Stimulated activated CD4-positive, alpha-beta T cell treated with anti-CD3 and anti-CD28 coated beads, Interleukin-4, amount 100 ng/mL, for 1 hour (primary cell): Measurements from ENCODE around the gene POTEF.
"Not testable (repeated sequence)": the region's sequence is repeated elsewhere in the genome, so short reads cannot be mapped to it uniquely, and the experiment has no call there.

Experiments
- DNase-seq: peaks from one replicate; pipeline ENCODE4 v3.0.0-alpha.2; 2020

Gene POTEF

DNA sequence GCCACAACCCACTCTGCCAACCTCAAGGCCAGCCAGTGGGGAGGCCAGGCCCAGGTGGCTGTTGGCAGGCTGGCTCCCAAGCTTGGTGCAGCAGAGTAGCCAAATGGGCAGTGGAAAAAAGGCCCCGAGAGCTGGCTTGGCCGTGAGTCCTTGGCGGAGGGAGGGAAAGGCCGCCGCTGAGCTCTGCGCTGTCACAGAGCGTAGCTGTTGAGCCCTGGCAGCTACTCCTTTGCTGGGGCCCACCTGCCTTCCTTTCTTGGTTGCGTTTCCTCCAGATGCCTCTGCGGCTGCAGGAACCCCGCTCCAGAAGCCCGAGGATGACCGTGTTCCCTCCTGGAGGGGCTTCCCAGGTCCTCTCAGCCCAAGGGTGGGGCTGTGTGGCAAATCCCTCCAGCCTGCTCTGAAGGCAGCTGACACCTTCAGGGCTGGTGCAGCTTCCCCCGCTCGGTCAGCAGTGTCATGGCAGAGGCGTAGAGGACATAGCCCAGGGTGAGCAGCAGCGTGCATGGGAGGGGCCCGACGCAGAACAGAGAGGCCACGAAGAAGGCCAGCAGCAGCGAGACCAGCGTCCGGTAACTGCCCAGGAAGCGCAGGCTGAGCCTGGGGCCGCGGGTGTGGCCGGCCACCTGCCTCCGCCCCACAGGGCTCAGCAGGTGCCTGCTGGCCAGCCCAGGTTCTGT is 23.3 kb upstream of the POTEF start:
- DNase-seq, result not testable (repeated sequence)

DNA sequence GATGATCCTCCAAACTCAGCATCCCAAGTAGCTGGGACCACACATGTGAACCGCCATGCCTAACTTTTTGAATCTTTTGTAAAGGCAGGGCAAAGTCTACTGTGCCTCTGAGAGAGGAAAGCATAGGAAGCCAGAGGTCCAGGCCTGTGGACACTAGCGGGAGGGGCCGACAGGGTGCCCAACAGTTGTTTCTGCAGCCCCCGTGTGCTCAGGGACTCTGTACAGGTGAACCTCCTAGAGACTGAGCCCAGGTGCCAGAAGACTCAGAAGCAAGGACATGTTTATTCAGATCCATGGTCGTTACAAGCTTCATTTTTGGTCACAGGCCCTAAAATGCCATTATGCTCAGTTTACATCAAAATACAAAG is 22.1 kb upstream of the POTEF start:
- not testable (repeated sequence) for DNase-seq

DNA sequence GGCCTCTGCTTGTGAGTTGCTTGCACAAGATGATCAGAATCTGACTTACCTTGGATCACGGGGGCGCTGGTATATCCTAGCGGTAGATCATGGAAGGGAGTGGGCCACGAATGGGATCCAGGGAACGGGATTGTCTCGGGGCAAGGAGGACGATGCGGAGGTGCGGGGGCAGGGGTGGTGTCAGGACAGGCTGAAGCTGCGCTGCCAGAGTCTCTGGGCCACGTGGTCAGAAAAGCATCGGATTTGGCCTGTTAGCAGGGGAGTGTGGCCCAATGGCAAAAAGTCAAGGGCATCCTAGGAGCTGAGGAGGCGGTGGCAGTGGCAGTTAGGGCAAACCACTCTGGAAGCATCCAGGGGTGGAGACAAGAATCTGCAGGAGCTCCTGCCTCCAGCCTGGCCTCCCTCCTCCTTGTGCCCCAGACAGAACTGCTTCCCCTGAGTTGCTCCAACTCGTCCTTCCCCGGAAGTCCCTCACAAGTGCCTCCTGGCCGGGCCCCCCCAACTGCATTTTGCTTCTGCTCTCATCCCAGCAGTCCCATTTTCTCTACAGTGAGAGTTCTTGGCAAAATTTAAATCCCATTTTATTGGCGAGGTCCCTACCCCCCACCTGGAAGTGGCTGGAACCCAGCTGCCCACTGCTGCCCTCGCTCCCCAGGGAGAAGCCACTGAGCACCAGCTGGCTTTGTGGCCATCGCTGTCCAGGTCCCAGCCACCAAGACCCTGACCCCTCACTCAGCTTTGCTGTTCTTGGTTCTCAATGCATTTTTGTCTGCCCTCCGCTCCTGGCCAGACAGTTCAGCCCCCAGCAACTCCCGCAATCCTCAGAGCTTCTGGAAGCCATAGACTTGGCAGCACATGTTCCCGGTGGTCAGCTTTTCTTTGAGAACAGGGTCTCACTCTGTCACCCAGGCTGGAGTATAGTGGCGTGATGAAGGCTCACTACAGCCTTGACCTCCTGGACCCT is 21.4 kb upstream of the POTEF start:
- no peak for DNase-seq

DNA sequence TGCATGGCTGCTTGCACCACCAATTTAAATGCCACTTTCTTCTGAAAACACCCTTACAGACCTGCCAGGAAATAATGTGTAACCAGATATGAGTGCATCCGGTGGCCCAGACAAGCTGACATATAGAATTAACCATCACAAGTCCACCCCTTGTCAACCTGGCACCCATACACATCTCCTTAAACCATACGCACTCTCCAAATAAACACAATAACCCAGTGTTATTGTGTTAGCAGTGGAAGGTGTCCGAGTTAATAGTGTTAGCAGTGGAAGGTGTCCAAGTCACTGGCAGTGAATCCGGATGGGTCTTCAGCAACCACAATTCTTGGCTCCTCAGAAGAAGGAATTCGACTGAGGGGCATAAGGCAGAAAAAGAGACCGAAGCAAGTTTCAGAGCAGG is 19.5 kb upstream of the POTEF start:
- not testable (repeated sequence) for DNase-seq

- DNase-seq, result peak; percentile 51
These were observed 16.0 kb upstream of the POTEF start, which contains the start of gene CCDC74B for GRCh38 chr2:130145006-130145414. CCDC74B (minus strand) TSS chr2:130145112; CDS start chr2:130144996, 116 bp downstream.

GRCh38 chr2:130143266-130144039 is 14.4 kb upstream of the POTEF start:
- not testable (repeated sequence) for DNase-seq

DNA sequence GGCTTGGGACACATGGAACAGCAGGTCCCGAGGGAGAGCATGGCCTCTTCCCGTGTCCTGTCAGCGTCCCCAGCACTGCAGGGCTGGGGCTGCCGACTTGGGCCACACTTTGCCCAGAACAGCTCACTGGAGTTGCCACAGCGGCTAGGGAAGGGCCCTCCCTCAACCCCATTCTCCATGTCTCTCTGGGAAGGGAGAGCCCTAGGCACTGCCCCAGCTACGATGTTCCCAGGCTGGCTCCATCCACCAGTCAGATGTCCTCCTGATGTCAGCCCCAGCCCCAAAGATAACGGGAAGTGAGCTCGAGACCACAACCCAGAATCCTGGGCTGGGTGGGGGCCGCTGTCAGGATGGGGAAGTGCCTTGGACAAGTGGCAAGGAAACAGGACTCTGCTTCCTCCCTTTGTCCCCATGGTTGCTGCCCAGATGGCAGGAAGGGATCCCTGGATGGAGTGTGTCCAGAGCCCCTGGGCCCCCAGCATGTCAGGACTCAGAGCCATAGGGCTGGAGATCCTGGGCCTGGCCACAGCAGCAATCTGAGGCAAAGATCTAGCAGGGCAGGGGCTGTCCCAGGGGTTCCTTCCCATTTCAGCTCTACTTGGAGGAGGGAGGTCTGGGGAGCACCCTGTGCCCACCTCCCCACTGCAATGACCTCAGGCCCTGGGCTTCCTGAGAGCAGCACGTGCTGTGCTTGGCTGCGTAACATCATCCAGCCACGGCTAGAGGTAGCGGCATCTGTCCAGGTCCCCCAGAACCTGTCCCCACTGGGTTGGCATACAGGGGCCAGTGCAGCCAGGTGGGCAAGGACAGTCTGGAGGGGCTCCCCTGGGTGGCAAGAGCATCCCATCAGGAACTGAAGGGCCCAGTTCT is 13.6 kb upstream of the POTEF start:
- DNase-seq, result not testable (repeated sequence)

- DNase-seq, result not testable (repeated sequence)
These were observed 12.8 kb upstream of the POTEF start for GRCh38 chr2:130141645-130142370.

DNA sequence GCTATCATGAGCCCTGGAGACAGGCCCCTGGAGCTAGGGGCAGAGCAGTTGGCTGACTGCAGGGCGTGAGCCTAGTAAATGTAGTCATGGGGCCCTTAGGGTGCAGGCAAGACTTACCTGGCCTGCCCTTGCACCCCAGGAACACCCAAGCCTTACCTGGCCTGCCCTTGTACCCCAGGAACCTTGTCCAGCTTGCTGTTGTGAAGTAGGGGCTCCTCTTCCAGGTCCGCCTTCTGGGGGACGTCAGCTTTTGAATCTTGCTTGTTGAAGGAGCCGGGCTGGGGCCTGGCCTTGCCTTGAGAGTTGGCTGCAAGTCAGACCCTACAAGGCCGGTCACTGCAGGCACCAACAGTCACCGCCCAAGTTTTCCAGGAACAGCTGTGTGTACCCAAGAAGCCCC is 12.0 kb upstream of the POTEF start:
- not testable (repeated sequence) for DNase-seq

DNA sequence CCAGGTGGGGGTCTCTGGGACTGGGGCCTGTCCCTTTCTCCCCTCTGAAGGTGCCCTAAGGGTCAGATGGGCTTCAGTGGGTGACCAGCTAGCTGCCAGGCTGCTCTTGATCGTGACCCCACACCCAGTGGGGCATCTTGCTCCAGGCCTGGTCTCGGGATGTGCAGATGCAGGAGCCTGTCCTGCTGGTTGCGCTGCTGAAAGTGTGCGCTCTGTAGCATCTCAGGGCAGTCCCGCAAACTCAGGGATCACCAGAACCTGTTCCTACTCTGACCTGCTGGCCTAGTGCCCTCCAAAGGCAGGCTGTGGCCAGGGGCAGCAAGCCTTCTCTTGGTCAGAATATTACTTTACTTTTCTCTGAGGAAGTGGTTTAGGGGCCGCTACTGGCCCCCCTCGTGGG is 11.5 kb upstream of the POTEF start:
- not testable (repeated sequence) for DNase-seq

GRCh38 chr2:130139331-130140280 is 10.6 kb upstream of the POTEF start:
- not testable (repeated sequence) for DNase-seq

DNA sequence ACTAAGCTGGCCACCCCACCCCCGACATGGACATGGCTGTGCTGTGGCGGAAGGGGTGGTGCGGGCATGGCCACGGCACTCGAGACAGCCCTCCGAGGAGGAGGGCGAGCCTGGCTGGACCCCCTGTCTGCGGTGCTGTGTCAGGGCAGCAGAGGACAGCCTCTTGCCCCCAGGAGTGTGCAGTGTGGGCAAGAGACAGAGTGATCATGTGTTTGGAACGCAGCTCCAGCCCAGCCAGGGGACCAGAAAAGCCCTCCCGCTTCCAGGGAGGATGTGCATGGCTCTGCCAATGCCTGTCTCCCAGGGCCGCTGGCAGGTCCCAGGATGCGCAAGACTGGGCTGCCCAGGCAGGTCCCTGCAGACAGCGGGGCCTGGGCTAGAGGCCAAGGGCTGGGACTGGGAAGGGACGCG is 9.8 kb upstream of the POTEF start:
- DNase-seq, result not testable (repeated sequence)

- DNase-seq, result not testable (repeated sequence)
These were observed 9.3 kb upstream of the POTEF start for GRCh38 chr2:130138326-130138725.

- not testable (repeated sequence) for DNase-seq
These were observed 8.1 kb upstream of the POTEF start for GRCh38 chr2:130137118-130137517.

GRCh38 chr2:130136546-130136945 is 7.5 kb upstream of the POTEF start:
- DNase-seq, result not testable (repeated sequence)

DNA sequence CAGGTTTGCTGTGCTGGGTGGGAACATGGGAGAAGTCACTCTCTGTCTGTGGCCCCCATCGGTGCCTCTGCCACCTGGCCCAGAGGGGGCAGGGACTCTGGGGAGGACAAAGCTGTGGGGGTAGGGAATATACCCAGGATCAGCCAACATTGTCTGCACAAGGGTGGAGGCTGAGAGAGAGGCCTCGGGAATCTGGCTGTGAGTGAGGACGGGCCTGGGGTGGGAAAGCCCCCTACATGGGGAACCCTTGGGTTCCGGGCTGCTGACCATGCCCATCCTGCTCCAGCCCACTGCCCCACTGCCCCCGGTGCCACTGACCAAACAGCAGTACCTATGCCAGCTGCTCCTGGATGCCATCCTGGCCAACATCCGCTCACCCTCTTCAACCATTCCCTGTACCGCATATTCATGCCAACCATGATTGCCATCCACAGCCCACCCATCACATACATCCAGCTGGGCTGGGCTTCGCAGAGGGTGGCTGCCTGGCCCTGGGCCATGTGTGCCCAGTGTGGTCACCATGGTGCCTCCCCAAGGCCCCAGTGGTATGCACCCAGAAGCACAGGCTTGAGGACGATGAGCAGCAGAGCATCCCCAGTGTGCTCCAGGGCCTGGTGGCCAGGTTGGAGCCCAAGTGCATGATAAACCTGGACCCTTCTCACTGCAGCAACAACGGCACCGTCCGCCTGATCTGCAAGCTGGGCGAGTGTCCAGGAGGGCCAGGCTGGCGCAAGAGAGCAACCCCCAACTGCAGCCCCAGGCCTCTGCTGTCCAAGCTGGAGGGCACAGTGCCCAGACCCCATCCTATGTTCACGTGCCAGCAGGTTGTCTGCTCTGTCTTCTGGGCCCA is 6.9 kb upstream of the POTEF start:
- DNase-seq, result no peak

DNA sequence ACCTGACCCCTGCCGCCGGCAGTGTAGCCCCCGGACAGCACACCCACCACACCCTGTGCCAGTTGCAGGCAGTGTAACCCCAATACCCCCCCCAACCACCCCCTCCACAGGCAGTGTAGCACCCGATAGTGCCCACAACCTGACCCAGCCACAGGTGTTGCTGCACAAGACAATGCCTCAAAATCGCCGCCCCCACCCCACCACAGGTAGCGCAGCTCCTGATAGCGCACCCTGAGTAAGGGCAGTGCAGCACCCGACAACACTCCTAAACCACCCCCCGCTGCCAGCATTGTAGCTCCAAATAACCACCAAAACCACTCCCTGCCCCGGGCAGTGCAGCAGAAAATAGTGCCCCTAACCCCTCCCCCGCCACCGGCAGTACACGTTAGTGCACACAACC is 558 bp downstream of the POTEF start:
- DNase-seq, result not testable (repeated sequence)

DNA sequence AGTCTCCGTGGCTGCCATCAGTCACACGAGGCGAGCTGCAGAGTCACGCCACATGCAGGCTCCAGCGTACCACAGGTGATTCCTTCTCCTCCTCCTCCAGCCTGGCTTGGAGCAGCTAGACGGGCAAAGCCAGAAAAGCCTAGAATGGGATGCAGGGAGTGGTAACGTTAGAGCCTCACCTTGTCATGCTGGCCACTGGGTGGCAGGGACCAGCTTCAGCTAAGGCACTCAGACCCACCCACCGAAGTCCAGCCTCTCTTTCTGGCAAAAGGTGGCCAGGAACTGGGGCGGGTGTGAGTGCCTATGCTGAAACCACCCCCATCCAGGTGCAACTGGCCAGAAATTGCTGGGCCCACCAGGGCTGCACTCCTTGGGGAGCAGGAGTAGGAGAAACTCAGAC is 1.3 kb downstream of the POTEF start:
- not testable (repeated sequence) for DNase-seq

- DNase-seq, result not testable (repeated sequence)
These were observed 8.1 kb downstream of the POTEF start for GRCh38 chr2:130120924-130121323.
